Heart left ventricle (tissue), 13 donors: ENCODE measurements around the gene ZCCHC9.

ENCODE experiments used
- POLR2A ChIP-seq, 2 donors: fragments of 450-650 bp; IDR thresholded peaks; one replicate each; pipeline ENCODE4 v1.6.1; 2017; ENCODE audit warnings: antibody characterized with exemption in 2 of 2, mild to moderate bottlenecking in 2 of 2, moderate library complexity in 2 of 2
- TF ChIP-seq, protein P1 (sequence below), 12 donors: fragments of 200-600 bp; sonication (generic) in 4 of 12; IDR thresholded peaks; one replicate each; pipeline versions ENCODE4 v1.5.0 to v1.8.0; 2018 to 2022; ENCODE audit warnings: antibody characterized with exemption in 12 of 12, mild to moderate bottlenecking in 5 of 12
- donor health status: ischemic (EF 13 %, LVEDD 7.1; RV severe dilation, severe dysfunction).
- donor health status: DM: no; HTN: yes; CAD: no.
- donor health status: DM: no; HTN: no; CAD: no.
- donor health status: ischemic (EF 25% LVEDD 6.9; RV normal size, moderate dysfunction).
- donor health status: ischemic (EF 25% LVEDD 5.7; RV mildly dilated, moderate dysfunction).
- donor health status: ischemic (EF 35%, LVEDD 5.7; RV mildly dilated, moderate dysfunction).
- donor health status: nonischemic (EF 11% LVEDD 7.7; RV severe dilation, severe dysfunction).
- donor health status: DM: yes; HTN: yes; CAD: no.
- donor health status: PGD.
- donor health status: ischemic (EF 29% LVEDD 5.4; RV normal size, mild dysfunction).
- donor health status: nonischemic (EF 23%, LVEDD 6.1; RV moderate dilation, normal function).

DNA sequence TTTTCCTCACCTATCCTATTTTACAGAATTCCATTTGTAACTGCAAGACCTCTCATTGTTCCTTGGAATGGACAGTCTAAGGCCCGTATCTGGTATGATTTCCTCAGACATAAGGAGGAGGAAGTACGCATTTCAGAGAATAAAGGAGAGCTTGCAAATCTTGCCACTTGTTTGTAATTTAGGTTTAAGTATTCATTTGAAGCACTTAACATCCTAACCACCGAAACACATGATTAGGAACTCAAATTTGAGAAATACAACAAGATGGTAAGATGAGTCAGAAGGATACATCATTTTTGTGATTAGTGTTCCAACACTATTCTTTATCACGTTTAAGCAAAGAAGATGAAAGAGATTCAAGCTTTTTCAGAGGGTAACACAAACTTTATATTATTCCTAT lies 3.9 kb upstream of the ZCCHC9 start:
- TF ChIP-seq, protein P1, sequence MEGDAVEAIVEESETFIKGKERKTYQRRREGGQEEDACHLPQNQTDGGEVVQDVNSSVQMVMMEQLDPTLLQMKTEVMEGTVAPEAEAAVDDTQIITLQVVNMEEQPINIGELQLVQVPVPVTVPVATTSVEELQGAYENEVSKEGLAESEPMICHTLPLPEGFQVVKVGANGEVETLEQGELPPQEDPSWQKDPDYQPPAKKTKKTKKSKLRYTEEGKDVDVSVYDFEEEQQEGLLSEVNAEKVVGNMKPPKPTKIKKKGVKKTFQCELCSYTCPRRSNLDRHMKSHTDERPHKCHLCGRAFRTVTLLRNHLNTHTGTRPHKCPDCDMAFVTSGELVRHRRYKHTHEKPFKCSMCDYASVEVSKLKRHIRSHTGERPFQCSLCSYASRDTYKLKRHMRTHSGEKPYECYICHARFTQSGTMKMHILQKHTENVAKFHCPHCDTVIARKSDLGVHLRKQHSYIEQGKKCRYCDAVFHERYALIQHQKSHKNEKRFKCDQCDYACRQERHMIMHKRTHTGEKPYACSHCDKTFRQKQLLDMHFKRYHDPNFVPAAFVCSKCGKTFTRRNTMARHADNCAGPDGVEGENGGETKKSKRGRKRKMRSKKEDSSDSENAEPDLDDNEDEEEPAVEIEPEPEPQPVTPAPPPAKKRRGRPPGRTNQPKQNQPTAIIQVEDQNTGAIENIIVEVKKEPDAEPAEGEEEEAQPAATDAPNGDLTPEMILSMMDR (IDR thresholded peaks at IDR 0.05): no peak
- no peak for TF ChIP-seq POLR2A (IDR thresholded peaks at IDR 0.05)
